Hepatocyte (in vitro differentiated cells): Measurements from ENCODE around the gene PCDHGB4.
"Not testable (repeated sequence)": the region's sequence is repeated elsewhere in the genome, so short reads cannot be mapped to it uniquely, and the experiment has no call there.

ENCODE experiments used
- CTCF ChIP-seq: fragments of 200-600 bp; sonication (generic); IDR thresholded peaks from 2 replicates; pipeline ENCODE4 v1.5.1; 2016; ENCODE audit warnings: antibody characterized with exemption, mild to moderate bottlenecking; ENCODE audit not compliant: poor library complexity
- EZH2phosphoT487 ChIP-seq: fragments of 200-600 bp; sonication (generic); IDR thresholded peaks from one replicate; pipeline ENCODE4 v1.6.1; 2018; ENCODE audit warnings: antibody characterized with exemption, mild to moderate bottlenecking, low read depth, moderate library complexity; ENCODE audit not compliant: unreplicated experiment, severe bottlenecking

GRCh38 chr5:141417494-141418172, 30.1 kb downstream of the PCDHGB4 start, which contains the start of gene PCDHGB7:
- TF ChIP-seq CTCF, result peak; percentile 67
- TF ChIP-seq EZH2phosphoT487, result not testable (repeated sequence)
